Stimulated activated CD4-positive, alpha-beta T cell treated with anti-CD3 and anti-CD28 coated beads, TNF-alpha, amount 100 ng/mL, for 4 hours (primary cell): Measurements from ENCODE around the gene STAT5B.
"Not testable (repeated sequence)": the region's sequence is repeated elsewhere in the genome, so short reads cannot be mapped to it uniquely, and the experiment has no call there.

Experiments used
- DNase-seq, 3 experiments: peaks; one replicate each; pipeline ENCODE4 v3.0.0-alpha.2; 2020; ENCODE audit warnings: low read depth in 3 of 3

Gene STAT5B

GRCh38 chr17:42276359-42276608, at the start of gene STAT5B:
Gene STAT5B, minus strand, starts transcription at chr17:42276391. Its CDS starts 44,264 bp downstream, at chr17:42232127.
- peak; percentile 37 to 61 (median 43) for DNase-seq

GRCh38 chr17:42325026-42325425, 48.8 kb upstream of the STAT5B start:
- DNase-seq, result no peak

GRCh38 chr17:42323268-42323773, 47.1 kb upstream of the STAT5B start:
- DNase-seq, result no peak

- peak; percentile 84 to 94 (median 89) for DNase-seq
Measured at GRCh38 chr17:42322382-42323267, 46.4 kb upstream of the STAT5B start.

- no peak for DNase-seq
Measured at GRCh38 chr17:42321555-42321954, 45.4 kb upstream of the STAT5B start.

- not testable (repeated sequence) for DNase-seq
Measured at GRCh38 chr17:42317967-42318366, 41.8 kb upstream of the STAT5B start.

GRCh38 chr17:42317266-42317845, 41.2 kb upstream of the STAT5B start:
- no peak for DNase-seq

- DNase-seq, result no peak
Measured at GRCh38 chr17:42316755-42317154, 40.6 kb upstream of the STAT5B start.

- no peak for DNase-seq
Measured at GRCh38 chr17:42315402-42316156, 39.4 kb upstream of the STAT5B start.

- DNase-seq, result no peak
Measured at GRCh38 chr17:42313773-42314566, 37.8 kb upstream of the STAT5B start.

- no peak for DNase-seq
Measured at GRCh38 chr17:42313389-42313772, 37.2 kb upstream of the STAT5B start.

- DNase-seq, result peak; percentile 60 to 68 (median 62)
Measured at GRCh38 chr17:42312285-42313130, 36.3 kb upstream of the STAT5B start.

GRCh38 chr17:42312035-42312284, 35.8 kb upstream of the STAT5B start:
- DNase-seq, result no peak

GRCh38 chr17:42311240-42312034, 35.2 kb upstream of the STAT5B start:
- DNase-seq, result no peak

- no peak for DNase-seq
Measured at GRCh38 chr17:42310787-42311215, 34.6 kb upstream of the STAT5B start.

GRCh38 chr17:42309986-42310786, 34.0 kb upstream of the STAT5B start:
- no peak for DNase-seq

GRCh38 chr17:42309142-42309541, 33.0 kb upstream of the STAT5B start:
- DNase-seq, result no peak

GRCh38 chr17:42308446-42308845, 32.3 kb upstream of the STAT5B start:
- no peak for DNase-seq

GRCh38 chr17:42307362-42307927, 31.3 kb upstream of the STAT5B start:
- DNase-seq, result no peak
